GM08714 (cell line): Measurements from ENCODE around the gene PFKFB4.
"Not testable (repeated sequence)": the region's sequence is repeated elsewhere in the genome, so short reads cannot be mapped to it uniquely, and the experiment has no call there.

ENCODE experiments used
- H3K4me3 ChIP-seq: fragments of 200-500 bp; sonication (Bioruptor generic); 2 replicates; pipeline ENCODE4 v1.5.1; 2014; ENCODE audit warnings: mild to moderate bottlenecking, low read length, inconsistent platforms
- ZNF274 ChIP-seq: IDR thresholded peaks from 2 replicates; pipeline ENCODE4 v1.6.1; 2012; ENCODE audit warnings: mild to moderate bottlenecking, low read depth, low read length

The PFKFB4 gene

DNA sequence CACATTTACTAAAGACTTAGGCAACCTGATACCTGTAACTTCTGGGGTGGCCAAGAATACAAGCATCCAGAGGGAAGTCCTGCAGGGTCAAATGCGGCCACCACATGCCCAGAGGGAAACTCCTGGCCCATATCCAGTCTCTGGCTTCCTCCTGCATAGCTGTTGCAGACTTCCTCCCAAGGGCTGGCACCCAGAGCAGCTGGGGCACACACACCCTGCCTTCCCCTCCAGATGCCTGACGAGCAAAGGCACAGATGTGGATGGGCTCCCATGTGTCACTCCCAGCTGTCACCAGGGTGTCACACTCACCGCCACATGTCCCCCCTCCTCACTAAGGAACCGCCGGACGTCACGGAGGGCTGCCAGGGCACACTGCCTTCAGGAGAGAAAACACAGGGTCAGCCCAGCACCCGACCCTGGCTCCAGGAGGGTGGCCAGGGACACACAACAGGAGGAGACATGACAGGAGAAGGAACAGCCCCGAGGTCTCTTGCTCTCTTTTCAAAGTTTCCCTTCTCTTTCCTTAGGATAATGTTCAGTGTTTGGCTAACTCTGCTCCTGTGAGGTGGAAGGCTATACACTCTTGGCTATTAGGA, 13.2 kb downstream of the PFKFB4 start:
- no peak for TF ChIP-seq ZNF274
- no peak overlapping the region for H3K4me3 ChIP-seq

DNA sequence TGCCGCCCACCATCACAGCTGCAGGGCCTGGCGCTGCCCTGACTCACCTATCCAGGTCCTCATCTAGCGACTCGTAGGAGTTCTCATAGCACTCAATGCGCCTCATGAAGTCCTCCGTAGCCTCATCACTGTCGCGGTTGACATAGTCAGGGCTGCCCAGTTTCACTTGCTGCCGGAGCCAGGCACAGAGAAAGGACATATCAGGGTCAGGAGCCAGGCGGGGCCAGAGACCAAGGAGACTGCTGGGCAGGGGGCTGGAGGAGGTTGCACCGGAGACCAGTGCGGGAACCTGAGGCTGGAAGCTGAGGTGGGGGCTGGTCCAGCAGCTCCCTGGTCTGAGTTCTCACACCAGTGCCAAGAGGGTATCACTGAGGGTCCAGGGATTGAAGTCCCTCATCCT, 18.2 kb downstream of the PFKFB4 start:
- no peak overlapping the region for H3K4me3 ChIP-seq
- no peak for TF ChIP-seq ZNF274

GRCh38 chr3:48536785-48537184, 19.8 kb downstream of the PFKFB4 start:
- TF ChIP-seq ZNF274, result no peak
- H3K4me3 ChIP-seq, result no peak overlapping the region

- no peak overlapping the region for H3K4me3 ChIP-seq
- TF ChIP-seq ZNF274, result no peak
These were observed 20.5 kb downstream of the PFKFB4 start for GRCh38 chr3:48536116-48536515.

GRCh38 chr3:48535578-48535977, 21.0 kb downstream of the PFKFB4 start:
- TF ChIP-seq ZNF274, result no peak

DNA sequence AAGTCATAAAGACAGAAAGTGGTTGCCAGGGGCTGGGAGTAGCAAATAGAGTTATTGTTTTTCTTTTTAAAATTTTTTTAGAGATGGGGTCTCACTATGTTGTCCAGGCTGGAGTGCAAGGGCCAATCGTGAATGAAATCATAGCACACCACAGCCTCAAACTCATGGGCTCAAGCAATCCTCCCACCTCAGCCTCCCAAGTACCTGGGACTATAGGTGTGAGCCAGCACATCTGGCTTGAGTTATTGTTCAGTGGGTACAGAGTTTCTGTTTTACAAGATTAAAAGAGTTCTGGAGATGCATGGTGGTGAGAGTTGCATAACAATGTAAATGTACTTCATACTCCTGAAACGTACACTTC, 23.6 kb downstream of the PFKFB4 start:
- no peak overlapping the region for H3K4me3 ChIP-seq
- TF ChIP-seq ZNF274, result no peak

More at GRCh38 chr3:48535578-48535977, 21.0 kb downstream of the PFKFB4 start:
- no peak overlapping the region for H3K4me3 ChIP-seq

DNA sequence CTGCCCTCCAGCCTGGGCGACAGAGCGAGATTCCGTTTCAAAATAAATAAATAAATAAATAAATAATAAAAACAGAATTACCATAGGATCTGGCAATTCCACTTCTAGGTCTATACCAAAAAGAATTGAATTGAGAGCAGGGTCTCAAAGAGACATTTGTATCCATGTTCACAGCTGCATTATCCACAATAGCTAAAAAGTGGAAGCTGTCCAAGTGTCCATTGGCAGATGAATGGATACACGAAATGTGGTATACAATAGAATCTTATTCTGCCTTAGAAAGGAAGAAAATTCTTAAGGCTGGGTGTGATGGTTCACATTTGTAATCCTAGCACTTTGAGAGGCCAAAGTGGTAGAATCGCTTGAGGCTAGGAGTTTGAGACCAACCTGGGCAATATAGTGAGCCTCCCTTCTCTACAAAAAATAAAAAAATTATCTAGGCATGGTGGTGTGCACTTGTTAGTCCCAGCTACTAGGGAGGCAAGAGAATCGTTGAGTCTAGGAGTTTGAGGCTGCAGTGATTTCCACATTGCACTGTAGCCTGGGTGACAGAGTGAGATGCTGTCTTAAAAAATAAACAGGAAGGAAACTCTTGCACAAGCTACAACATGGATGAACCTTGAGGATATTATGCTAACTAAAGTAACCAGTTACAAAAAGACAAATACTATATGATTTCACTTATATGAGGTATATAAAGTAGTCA, 24.2 kb downstream of the PFKFB4 start:
- no peak for TF ChIP-seq ZNF274
- no peak overlapping the region for H3K4me3 ChIP-seq

DNA sequence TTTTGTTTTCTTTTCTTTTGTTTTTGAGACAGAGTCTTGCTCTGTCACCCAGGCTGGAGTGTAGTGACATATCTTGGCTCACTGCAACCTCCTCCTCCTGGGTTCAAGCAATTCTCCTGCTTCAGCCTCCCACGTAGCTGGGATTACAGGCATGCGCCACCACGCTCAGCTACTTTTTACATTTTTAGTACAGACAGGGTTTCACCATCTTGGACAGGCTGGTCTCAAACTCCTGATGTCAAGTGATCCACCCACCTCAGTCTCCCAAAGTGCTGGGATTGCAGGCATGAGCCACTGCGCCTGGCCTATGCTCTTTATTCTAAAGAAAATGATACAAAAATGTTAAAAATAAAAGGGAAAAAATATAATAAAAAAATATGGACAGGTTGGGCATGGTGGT, 25.9 kb downstream of the PFKFB4 start:
- H3K4me3 ChIP-seq, result not testable (repeated sequence)

DNA sequence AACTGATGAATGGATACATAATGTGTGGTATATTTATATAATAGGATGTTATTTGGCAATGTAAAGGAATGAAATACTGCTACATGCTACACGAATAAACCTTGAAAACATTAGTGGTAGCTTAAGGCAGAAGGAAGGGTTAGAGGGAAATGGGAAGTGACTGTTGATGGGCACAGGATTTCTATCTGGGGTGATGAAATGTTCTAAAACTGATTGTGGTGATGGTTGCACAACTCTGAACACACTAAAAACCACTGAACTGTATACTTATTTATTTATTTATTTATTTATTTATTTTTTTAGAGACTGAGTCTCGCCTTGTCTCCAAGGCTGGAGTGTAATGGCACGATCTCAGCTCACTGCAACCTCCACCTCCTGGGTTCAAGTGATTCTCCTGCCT, 27.8 kb downstream of the PFKFB4 start:
- TF ChIP-seq ZNF274, result no peak
- no peak overlapping the region for H3K4me3 ChIP-seq

GRCh38 chr3:48528048-48528447, 28.6 kb downstream of the PFKFB4 start:
- H3K4me3 ChIP-seq, result no peak overlapping the region
- no peak for TF ChIP-seq ZNF274

DNA sequence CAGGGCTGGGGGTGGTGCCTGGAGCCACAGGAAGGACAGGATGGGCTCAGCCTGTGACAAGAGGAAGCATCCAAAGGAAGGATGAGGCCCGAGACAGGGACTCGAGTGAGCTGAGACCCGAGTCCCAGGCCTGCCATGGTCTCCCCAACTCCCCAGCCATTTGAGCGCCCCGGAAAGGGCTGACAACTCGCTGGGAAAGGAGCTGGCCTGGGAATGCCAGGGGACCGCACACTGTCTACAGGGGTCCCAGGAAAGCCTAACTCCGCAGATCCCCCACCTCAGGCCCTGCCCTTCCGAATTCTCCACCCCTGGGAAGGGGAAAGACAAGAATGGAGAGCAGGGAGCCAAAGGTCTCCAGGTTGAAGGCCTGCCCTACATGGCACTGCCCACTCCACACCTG, 31.6 kb downstream of the PFKFB4 start:
- TF ChIP-seq ZNF274, result no peak
- H3K4me3 ChIP-seq, result no peak overlapping the region

DNA sequence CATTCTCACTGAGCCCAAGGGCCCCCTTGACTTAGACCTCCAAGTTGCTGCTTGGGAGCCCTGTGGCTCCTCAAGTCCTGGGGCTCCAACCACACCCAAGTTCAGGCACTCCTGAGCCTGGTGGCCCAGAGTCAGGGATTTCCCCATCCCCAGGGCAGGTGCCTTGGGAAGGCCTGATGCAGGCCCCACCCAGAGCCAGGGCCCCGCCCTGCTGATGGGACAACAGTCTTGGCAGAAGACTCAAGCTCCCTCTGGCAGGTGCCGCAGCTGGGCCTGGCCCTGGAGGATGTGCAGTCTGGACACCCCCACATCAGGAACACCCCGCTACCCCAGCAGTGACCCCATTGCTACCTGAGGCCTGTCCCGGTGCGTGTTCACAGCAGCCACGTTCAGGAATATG, 35.0 kb downstream of the PFKFB4 start:
- no peak for TF ChIP-seq ZNF274
- H3K4me3 ChIP-seq, result no peak overlapping the region

DNA sequence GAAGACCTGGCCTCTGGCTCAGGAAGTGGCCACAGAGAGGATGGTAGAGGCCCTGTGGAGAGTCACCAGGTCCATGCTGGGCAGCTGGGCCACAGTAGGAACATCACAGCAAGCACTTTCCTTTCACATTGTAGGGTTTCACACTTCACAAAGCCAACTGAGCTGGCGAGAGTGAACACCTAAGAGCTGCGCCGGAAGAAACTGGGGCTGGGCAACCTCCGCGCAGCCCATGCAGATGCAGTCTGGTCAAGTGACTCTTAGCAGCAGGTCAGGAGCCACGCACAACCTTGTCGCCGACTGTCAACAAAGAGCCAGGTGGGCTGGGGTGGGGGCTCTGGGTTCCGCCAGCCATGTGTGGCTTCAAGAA, 37.3 kb downstream of the PFKFB4 start:
- no peak for TF ChIP-seq ZNF274
- no peak overlapping the region for H3K4me3 ChIP-seq

GRCh38 chr3:48518638-48519276, 37.8 kb downstream of the PFKFB4 start:
- no peak overlapping the region for H3K4me3 ChIP-seq
- no peak for TF ChIP-seq ZNF274

DNA sequence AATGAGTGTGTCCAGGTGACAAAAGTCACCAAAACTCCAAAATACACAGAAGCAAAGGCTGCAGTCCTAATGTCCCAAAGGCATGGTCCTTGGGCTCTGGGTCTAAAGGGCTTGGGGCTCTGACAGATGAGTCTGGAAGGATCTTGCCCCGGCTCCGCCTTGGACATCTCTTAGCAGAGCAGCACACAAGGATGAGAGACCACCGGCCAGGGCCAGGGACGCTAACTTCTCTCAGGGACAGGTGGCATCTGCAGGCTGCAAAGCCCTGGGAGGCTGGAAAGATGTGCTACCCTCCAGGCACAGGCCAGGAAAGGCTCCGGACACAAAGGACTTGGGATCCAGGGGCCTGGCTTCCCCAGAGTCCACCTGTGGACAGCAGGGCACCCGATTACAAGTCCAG, 38.5 kb downstream of the PFKFB4 start:
- no peak for TF ChIP-seq ZNF274
- no peak overlapping the region for H3K4me3 ChIP-seq
